Renal cortex interstitium (tissue), 15 donors: ENCODE data around the gene TNNT1. TPM values are rescaled to one million over a fixed set of nuclear protein-coding genes. Genes with fewer than 3 reads are reported as not detected.
A peak's percentile ranks its signal among the peaks of the same experiment; 100 is the strongest.

Experiments used
- DNase-seq, 11 donors: peaks; one replicate each; pipeline ENCODE4 v3.0.0-alpha.2; 2013; ENCODE audit warnings: low read depth in 9 of 11, low spot score in 4 of 11; ENCODE audit errors: extremely low read depth in 1 of 11
- long read RNA-seq, 16 experiments: transcript quantifications; one replicate each; lab custom pipeline, GENCODE V29; 2026
- polyA plus RNA-seq, 3 donors: library from polyadenylated mRNA; unstranded; fragments of 120-200 nt; gene quantifications; one replicate each; pipeline ENCODE4 v1.2.1, GENCODE V29; 2013; ENCODE audit not compliant: insufficient read length in 3 of 3

TNNT1 gene, protein sequence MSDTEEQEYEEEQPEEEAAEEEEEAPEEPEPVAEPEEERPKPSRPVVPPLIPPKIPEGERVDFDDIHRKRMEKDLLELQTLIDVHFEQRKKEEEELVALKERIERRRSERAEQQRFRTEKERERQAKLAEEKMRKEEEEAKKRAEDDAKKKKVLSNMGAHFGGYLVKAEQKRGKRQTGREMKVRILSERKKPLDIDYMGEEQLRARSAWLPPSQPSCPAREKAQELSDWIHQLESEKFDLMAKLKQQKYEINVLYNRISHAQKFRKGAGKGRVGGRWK
- 1 to 10 TPM; 2.7 to 7.0 (median 4.5) TPM for polyA plus RNA-seq
- long read RNA-seq, donor 1, partial matches to known transcripts: 0 of 1 reads
- long read RNA-seq, donor 1, other reads (novel, unspliced or antisense): 0 of 1 reads
- long read RNA-seq, donor 2, partial matches to known transcripts: 0 of 2 reads
- long read RNA-seq, donor 2, other reads (novel, unspliced or antisense): 0 of 2 reads
- long read RNA-seq, donor 3, partial matches to known transcripts: 0 of 2 reads
- long read RNA-seq, donor 3, other reads (novel, unspliced or antisense): 0 of 2 reads
- long read RNA-seq, donor 4: 0 reads
- long read RNA-seq, donor 5: 0 reads
- long read RNA-seq, donor 6, partial matches to known transcripts: 0 of 2 reads
- long read RNA-seq, donor 6, other reads (novel, unspliced or antisense): 0 of 2 reads
- long read RNA-seq, donor 7: 0 reads
- long read RNA-seq, donor 8, partial matches to known transcripts: 0 of 1 reads
- long read RNA-seq, donor 8, other reads (novel, unspliced or antisense): 0 of 1 reads
- long read RNA-seq, donor 9, partial matches to known transcripts: 0 of 4 reads
- long read RNA-seq, donor 9, other reads (novel, unspliced or antisense): 0 of 4 reads
- long read RNA-seq, donor 10: 0 reads
- long read RNA-seq, donor 11: 0 reads
- long read RNA-seq, donor 12: 0 reads
- long read RNA-seq, donor 13, partial matches to known transcripts: 0 of 2 reads
- long read RNA-seq, donor 13, other reads (novel, unspliced or antisense): 0 of 2 reads
- long read RNA-seq, donor 14, partial matches to known transcripts: 0 of 1 reads
- long read RNA-seq, donor 14, other reads (novel, unspliced or antisense): 0 of 1 reads
- long read RNA-seq, donor 15, partial matches to known transcripts: 0 of 3 reads
- long read RNA-seq, donor 15, other reads (novel, unspliced or antisense): 0 of 3 reads
- long read RNA-seq, donor 16, partial matches to known transcripts: 0 of 4 reads
- long read RNA-seq, donor 16, other reads (novel, unspliced or antisense): 0 of 4 reads

DNA sequence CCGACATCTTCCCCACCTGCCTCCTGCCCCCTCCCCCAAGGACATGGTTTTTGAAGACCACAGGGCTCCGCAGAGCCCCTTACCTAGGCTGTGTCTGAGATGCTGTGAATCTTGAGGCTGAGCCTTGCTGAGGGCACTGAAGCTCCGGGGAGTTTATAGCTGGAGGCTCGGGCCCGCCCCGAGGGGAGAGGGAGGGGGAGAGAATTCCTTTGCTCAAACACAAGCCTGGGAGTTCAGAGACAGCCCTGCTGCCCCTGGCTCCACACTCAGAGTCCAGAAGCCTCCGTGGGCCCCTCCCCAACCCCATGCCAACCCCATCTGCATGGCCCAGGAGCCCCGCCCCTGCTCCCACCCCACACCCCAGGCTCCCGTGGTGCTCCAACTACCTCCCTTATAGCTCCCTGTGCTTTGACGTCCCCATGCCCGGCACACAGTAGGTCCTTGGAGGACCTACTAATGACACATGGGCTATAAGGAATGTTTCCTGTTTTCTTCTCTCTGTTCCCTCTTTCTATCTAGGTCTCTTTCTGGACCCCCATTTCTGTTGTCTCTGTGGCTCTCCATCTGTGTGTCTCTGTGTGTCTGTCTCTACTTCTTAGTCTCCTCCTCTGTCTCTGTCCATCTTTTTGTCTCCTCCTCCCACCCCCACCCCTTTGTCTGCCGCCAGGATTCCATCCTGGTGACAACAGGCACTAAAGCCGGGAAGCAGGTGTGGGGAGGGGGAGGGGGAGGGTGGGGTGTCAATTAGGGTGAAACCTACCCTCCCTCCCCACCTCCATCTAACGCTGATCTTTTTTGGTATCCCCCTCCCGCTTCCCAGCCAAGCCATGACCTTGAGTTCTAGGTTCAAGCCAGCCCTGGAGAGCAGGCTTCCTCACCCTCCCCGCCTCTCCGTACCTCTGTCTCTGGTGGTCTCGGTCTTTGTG lies at the start of gene TNNT1:
TNNT1 (minus strand) TSS at position 129 of the 926 bp plus-strand sequence. CDS start 2,049 bp downstream, outside the sequence.
- DNase-seq: no peak

DNA sequence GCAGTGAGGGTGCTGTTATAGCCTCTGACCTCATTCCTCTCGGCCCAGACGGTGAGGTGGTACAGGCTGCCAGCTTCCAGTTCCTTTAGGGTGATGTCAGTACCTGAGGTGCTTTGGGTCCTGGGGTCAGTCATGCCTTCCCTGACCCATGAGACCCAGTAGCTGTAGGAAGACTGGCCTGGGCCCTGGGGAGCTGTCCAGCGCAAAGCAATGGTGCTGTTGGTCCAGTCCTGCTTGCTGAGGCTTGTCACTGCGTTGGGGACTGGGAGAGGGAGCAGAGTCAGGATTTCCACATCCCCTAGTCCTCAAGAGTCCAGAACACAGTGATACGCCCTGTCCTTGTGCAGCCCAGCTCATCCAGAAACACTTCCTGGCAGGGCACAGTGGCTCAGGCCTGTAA lies 49.6 kb upstream of the TNNT1 start:
- DNase-seq: no peak

DNA sequence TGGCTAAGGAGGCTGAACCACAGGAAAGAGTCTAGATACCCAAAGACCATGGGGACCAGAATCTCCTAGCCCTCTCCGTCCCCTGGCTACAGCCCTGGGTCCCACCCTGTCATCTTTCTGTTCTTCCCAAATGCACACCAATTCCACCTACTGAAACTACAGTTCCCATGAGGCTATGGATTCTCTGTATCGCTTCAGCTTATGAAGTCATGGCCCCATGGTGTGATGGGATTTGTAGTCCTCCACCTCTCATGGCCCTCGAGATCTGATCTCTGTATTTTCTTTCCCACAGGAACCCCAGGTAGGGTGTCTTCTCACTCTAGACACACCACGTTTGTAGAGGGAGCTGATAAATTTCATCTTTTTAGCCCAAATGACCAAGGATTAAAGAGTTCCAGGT lies 48.5 kb upstream of the TNNT1 start:
- DNase-seq: no peak

DNA sequence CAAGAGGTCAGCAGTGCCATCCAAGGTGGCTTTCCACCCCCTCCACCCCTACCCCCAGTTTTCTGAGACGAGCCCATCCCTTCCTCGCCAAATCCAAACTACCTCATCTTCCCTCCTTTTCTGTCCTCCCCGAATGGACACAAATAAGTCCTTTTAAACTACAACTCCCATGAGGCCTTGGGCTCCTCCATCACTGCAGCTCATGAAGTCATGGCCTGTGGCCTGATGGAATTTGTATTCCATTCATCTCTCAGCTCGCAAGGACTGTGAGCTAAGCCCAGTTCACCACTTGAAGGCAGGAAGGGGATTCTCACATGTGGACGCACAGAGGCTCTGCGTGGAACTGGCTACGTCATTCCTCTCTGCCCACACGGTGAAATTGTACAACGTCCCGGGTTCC lies 47.8 kb upstream of the TNNT1 start:
- DNase-seq: no peak

DNA sequence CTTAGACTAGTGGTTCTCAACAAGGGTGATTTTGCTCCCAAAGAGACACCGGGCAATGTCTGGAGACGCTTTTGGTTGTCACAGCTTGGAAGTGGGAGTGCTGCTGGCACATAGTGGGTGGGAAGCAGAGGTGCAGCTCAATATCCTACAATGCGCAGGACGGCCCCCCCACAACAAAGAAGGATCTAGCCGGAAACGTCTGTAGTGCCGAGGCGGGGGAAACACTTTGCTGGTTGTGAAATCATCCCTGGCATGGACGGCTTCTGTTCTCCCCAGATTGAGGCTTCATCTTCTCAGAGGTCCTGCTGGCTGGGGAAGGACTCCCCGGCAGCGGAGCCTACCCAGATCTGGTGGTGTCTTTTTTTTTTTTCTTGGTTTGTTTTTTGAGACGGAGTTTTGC lies 44.5 kb upstream of the TNNT1 start:
- DNase-seq: no peak

DNA sequence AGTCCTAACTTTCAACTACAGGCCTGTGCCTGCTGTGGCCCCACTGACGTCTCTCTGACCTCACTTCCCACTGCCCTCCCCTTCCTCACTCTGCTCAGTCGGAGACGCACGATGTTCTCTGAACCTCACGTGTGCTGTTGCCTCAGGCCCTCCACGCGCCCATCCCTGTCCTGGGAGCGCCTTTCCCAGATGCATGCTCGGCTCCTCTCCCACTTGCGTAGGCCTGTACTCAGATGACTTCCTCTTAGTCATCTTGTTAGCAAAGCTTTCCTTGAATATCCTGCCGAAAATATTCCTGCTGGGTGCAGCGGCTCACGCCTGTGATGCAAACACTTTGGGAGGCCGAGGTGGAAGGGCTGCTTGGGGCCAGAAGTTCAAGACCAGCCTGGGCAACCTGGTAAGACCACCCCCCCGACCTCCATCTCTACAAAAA lies 40.4 kb upstream of the TNNT1 start:
- no peak for DNase-seq

DNA sequence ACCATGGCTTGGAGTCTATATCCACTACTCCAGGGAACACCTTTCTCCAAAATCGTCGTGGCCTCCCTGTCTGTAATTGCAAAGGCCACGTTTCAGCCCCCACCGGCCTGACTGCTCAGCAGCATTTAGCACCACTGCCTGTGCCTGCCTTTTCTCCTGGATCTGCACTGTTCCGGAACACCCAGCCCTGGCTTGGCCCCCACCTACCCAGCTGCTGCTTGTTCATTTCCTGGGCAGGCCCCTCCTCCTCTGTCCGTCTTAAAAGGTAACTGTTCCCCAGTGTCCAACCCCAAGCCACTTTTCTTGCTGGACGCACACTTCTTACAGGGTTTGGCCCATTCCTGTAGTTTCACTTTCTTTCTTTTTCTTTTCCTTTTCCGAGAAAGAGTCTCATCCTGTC lies 39.6 kb upstream of the TNNT1 start:
- no peak for DNase-seq

DNA sequence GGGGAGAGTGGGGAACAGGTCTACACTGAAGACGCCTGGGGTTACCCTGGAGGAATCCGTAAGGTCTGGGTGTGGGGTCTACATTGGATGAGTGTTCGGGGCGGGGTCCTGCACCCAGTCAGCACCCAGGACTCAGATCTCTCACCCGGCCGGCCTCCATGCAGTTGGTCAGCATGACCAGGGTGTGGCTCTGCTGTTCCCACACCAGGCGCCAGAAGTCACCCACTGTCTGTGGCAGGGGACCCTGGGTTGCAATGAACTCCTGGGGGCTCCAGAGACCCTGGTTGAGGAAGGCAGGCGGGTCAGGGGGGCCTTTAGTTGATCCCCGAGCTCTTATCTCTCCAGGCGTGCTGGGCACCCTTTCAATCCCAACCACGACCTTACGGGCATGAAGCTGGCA lies 37.1 kb upstream of the TNNT1 start:
- no peak for DNase-seq

DNA sequence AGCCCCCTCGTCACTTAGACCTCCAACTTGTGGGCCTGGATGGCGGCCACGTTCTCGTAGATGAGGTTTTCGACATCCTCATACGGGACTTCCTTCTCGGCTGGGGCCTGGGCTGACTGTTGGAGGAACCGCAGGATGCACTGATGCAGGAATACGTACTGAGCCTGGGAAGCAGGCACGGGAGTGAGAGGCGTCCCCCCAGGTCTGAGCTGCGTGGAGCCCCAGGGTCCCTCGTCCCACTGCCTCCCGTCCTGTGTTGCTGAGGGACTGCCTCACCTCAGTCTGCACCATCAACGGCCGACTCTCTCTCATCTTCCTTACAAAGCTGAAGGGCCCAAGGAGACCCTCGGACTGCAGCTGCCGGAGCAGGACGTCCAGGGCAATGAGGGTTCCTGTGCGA lies 32.7 kb upstream of the TNNT1 start:
- no peak for DNase-seq

DNA sequence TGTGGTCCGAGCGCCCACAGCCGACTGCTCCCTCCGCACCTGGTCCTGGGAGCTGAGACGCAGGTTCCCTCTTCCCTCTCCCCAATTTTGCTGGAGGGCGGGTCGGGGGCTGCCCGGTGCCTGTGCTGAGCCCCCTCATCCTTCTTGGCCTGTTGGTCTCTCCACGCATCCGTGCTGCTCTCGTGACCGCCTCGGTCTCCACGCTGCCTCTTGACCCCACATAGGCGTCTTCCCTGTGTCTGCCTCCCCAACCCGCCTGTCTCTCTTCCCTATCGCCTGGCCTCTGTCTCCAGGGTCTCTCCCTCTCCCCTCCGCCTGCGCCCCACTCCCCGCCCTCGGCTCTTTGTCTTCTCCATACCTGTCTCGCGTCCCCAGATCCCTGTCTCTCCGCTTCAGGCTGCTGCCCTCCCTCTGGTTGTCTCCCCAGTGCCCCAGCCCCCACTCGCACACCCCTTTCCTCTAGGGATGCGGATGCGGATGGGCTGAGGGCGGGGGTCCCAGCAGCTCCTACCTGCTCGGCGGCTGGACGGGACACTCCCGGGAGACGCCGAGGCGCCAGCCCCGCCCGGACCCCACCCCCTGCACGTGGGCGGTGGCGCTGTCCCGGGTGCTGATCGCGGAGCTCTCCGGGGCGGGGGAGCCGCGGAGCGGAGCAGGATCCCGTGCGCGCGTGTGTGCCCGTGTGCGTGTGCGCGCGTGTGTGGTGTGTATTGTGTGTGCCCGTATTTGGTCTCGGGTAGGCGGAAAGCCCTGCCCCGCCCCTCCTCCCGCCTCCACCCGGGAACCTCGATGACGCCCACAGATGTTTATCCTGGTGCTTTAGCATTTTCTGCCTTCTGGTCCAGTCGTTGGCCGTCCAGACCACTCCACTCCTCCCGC lies 30.8 kb upstream of the TNNT1 start, which contains the start of gene SYT5:
SYT5 (minus strand) TSS at position 684 of the 879 bp plus-strand sequence. CDS start 1,248 bp downstream, outside the sequence.
- DNase-seq: peak in 1 of 11 donors; percentile 44

DNA sequence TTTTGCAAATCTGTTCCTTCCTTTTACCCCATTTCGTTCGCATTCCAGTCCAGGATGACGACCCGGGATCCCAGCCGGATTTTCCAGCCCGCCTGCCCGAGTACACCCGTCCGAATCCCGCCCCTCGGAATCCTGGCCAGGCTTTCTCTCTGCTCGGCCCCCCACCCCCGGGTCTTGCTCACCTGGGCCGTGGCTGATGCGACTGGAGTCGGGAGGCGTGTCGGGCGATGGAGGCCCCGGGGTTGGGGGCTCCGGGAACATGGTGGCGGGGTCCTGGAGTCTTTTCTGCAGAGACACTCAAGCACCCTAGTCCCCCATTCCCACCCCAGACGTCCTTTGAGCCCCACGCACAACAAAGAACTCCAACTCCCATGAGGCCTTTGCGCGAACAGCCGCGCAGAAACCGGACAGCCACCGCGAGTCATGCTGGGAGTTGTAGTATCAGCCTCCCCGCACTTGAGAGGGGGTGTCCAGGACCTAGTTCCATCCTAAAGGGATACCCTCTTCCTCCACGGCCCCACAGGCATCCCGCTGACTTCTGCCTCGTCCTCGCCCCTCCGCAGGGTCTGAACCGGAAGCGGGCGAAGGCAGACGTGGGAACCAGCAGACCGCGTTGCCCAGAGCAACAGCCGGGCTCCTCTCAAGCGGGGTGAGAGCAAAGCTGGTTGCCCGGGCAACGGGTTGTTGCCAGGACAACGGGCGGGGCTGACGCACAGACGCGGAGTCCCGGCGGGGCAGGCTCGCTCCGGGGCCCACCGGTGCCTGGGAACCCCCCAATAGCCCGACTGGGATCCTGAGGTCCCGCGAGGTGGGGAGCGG lies 30.0 kb upstream of the TNNT1 start:
- DNase-seq: peak in 8 of 11 donors; percentile 59 to 72 (median 70)

DNA sequence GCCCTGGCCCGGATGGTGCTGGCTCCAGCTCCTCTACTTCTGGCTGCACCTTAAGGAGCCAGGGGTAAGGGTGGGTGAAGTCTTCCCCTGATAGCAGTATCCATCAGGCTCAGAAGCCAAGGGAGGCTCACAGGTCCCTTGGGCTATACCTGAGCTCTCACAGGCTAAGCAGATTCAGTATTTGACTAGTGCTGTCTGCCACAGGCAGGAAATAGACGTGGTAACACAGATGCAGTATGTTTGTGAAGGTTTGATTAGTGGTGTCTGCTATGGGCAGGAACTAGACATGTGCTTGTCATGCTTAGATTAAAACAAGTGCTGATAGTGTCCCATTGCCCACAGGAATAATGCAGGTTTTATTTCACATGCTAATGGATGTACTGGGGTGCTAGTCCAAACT lies 27.1 kb upstream of the TNNT1 start:
- DNase-seq: no peak

DNA sequence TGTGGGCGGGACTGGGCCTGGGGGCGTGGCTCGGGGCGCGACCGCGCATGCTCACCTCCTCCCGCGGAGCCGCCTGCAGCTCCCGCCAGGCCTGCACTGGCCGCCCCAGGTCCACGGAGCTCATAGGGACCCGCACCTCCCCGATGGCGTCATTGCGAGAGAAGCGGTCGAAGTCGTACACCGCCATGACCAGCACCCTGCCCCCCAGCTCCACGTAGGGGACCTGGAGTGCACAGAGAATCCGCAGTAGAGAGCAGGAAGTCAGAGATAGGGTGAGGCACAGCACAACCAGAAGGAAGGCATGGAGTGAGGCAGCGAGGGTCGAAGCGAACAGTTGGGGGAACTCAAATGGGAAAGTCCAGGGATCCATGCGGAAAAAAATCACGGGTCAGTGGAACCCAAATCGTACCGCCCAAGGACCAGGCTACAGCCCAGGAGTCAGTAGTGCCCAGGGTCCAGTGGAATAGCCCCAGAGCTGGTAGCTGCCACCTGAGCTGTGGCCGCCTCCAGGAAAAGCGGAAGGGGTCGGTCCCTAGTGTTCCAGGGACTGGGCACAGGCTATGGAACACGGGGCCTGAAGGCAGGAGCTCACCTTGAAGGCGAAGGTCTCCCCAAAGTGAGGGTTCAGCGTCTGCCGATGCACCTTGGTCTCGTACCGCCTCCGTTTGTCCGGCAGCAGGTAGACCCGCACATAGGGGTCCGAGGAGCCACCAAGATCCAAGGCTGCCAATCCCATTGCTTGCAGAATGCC lies 26.3 kb upstream of the TNNT1 start:
- no peak for DNase-seq

DNA sequence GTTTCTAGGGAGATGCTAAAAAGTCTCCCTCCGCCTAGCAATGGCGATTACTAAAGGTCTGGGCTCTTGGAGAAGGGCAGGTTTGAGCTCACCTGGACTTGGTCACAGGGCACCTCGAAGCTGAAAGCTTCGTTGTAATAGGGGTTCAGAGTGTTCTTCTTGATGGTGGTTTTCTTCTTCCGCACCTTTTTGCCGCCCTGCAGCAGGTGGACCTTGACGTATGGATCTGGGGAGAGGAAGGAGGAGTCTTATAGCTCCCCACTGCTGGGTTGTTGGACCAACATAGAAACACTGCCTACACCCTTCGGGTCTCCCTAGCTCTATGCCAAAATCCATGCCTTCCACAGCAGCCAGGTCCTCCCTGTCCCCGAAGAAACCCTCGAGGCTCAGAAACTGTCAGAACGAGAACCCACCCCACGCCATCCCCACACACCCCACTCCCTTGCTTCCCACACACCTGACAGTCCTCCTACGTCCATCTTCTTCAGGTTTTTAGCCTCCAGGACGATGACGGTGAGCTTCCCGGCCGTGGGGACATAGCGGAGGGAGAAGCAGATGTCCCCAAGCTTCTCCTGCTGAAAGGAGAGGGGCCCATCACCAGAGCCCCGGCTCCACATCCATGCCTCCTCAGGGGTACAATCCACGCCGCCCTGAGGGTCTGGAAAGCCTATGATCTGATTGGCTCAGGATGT lies 25.6 kb upstream of the TNNT1 start:
- no peak for DNase-seq
